ENCODE measurements around the gene PIK3C2G. TPM values are rescaled to one million over a fixed set of nuclear protein-coding genes. Genes with fewer than 3 reads are reported as not detected.

PIK3C2G gene
- total RNA-seq, 2 donors from 2014 or later = not detected

DNA sequence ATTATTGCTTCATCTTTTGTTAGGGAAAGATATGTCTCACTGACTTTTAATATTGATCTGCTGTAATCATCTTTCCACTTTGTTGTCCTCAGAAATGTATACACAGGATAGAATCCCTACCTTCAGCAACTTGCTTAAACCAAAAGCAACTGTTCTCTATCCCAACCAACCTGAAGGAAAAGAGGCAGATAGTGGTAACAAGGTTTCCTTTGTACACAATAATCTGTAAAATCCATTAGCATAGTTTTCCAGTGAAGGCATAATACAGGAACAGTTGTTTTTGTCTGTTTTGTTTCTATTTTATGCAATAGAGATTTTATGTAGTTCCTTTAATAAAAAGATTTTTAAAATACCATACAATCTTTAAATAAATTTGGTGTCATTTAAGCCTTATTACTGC lies 170.5 kb downstream of the PIK3C2G start:
- Mint-ChIP-seq H3K4me1 (peaks cover 14% of the 10 kb centered on the region), H3K27ac (no peak overlapping the region), H3K36me3 (ENCODE audit: low read depth) (no peaks in the 10 kb centered on the region), H3K4me3 (no peak overlapping the region), H3K9me3 (no peaks in the 10 kb centered on the region), H3K27me3 (ENCODE audit: insufficient read depth) (peaks cover 4% of the 10 kb centered on the region)
- no peak overlapping the region for H3K4me3 ChIP-seq (ENCODE audit: low read length)
- H3K27me3 ChIP-seq (ENCODE audit: control insufficient read depth, insufficient read depth, low read length, poor library complexity, severe bottlenecking) = no peaks in the 10 kb centered on the region
- H3K27ac ChIP-seq (ENCODE audit: low read depth, low read length) = no peak overlapping the region
- H3K36me3 ChIP-seq (ENCODE audit: control insufficient read depth, insufficient read depth, low read length) = no peaks in the 10 kb centered on the region
- H3K9me3 ChIP-seq (ENCODE audit: control insufficient read depth, low read length) = no peaks in the 10 kb centered on the region
- no peak overlapping the region for H3K9ac ChIP-seq (ENCODE audit: extremely low read depth, low read length, poor library complexity, severe bottlenecking)
- no peaks in the 10 kb centered on the region for H3K4me1 ChIP-seq (ENCODE audit: control insufficient read depth, insufficient read depth, low read length)
- DNase-seq = no peak
- TF ChIP-seq CTCF (conservative IDR thresholded peaks at IDR 0.05) = no peak

GRCh38 chr12:18432206-18432605 lies 170.9 kb downstream of the PIK3C2G start:
- no peaks in the 10 kb centered on the region for H3K9me3 ChIP-seq (ENCODE audit: control insufficient read depth, low read length)
- H3K27me3 Mint-ChIP-seq (ENCODE audit: insufficient read depth) = peaks cover 4% of the 10 kb centered on the region
- H3K36me3 Mint-ChIP-seq (ENCODE audit: low read depth) = no peaks in the 10 kb centered on the region
- no peak for DNase-seq
- H3K9me3 Mint-ChIP-seq = no peaks in the 10 kb centered on the region
- no peak overlapping the region for H3K27ac ChIP-seq (ENCODE audit: low read depth, low read length)
- H3K27ac Mint-ChIP-seq = no peak overlapping the region
- no peak overlapping the region for H3K4me3 Mint-ChIP-seq
- no peaks in the 10 kb centered on the region for H3K4me1 ChIP-seq (ENCODE audit: control insufficient read depth, insufficient read depth, low read length)
- no peak overlapping the region for H3K4me3 ChIP-seq (ENCODE audit: low read length)
- no peaks in the 10 kb centered on the region for H3K27me3 ChIP-seq (ENCODE audit: control insufficient read depth, insufficient read depth, low read length, poor library complexity, severe bottlenecking)
- peaks cover 16% of the 10 kb centered on the region for H3K4me1 Mint-ChIP-seq
- TF ChIP-seq CTCF (conservative IDR thresholded peaks at IDR 0.05) = no peak
- no peak overlapping the region for H3K9ac ChIP-seq (ENCODE audit: extremely low read depth, low read length, poor library complexity, severe bottlenecking)
- H3K36me3 ChIP-seq (ENCODE audit: control insufficient read depth, insufficient read depth, low read length) = no peaks in the 10 kb centered on the region

GRCh38 chr12:18436170-18436569 lies 174.9 kb downstream of the PIK3C2G start:
- Mint-ChIP-seq H3K9me3 (no peaks in the 10 kb centered on the region), H3K27ac (no peak overlapping the region), H3K4me1 (peaks cover 11% of the 10 kb centered on the region)

More at GRCh38 chr12:18436170-18436569, 174.9 kb downstream of the PIK3C2G start:
- DNase-seq = no peak
- Histone ChIP-seq H3K27ac (ENCODE audit: low read depth, low read length) (no peak overlapping the region), H3K4me1 (ENCODE audit: control insufficient read depth, insufficient read depth, low read length) (no peaks in the 10 kb centered on the region), H3K36me3 (ENCODE audit: control insufficient read depth, insufficient read depth, low read length) (no peaks in the 10 kb centered on the region), H3K9me3 (ENCODE audit: control insufficient read depth, low read length) (no peaks in the 10 kb centered on the region), H3K9ac (ENCODE audit: extremely low read depth, low read length, poor library complexity, severe bottlenecking) (no peak overlapping the region), H3K27me3 (ENCODE audit: control insufficient read depth, insufficient read depth, low read length, poor library complexity, severe bottlenecking) (no peaks in the 10 kb centered on the region), H3K4me3 (ENCODE audit: low read length) (no peak overlapping the region)
- Mint-ChIP-seq H3K4me3 (no peak overlapping the region), H3K27me3 (ENCODE audit: insufficient read depth) (no peaks in the 10 kb centered on the region), H3K36me3 (ENCODE audit: low read depth) (no peaks in the 10 kb centered on the region)
- TF ChIP-seq CTCF (conservative IDR thresholded peaks at IDR 0.05) = no peak
